Ishikawa (cell line): Measurements from ENCODE around the gene NEGR1.

Source experiments
- CEBPB ChIP-seq: IDR thresholded peaks from 2 replicates; pipeline ENCODE4 v1.6.1; 2012
- EP300 ChIP-seq: IDR thresholded peaks from 2 replicates; pipeline ENCODE4 v1.6.1; 2012; ENCODE audit warnings: borderline replicate concordance
- FOXM1 ChIP-seq: IDR thresholded peaks from 2 replicates; pipeline ENCODE4 v1.6.1; 2012; ENCODE audit warnings: low read depth, borderline replicate concordance
- MAX ChIP-seq: IDR thresholded peaks from 2 replicates; pipeline ENCODE4 v1.6.1; 2012
- NFIC ChIP-seq: IDR thresholded peaks from 2 replicates; pipeline ENCODE4 v1.6.1; 2012
- RAD21 ChIP-seq: IDR thresholded peaks from 2 replicates; pipeline ENCODE4 v1.6.1; 2012; ENCODE audit warnings: low read depth
- REST ChIP-seq: IDR thresholded peaks from 2 replicates; pipeline ENCODE4 v1.6.1; 2012; ENCODE audit warnings: low read depth, mild to moderate bottlenecking
- TAF1 ChIP-seq: IDR thresholded peaks from 2 replicates; pipeline ENCODE4 v1.6.1; 2012; ENCODE audit warnings: low read depth, mild to moderate bottlenecking
- TCF12 ChIP-seq: IDR thresholded peaks from 2 replicates; pipeline ENCODE4 v1.6.1; 2012; ENCODE audit warnings: low read depth
- TEAD4 ChIP-seq: IDR thresholded peaks from 2 replicates; pipeline ENCODE4 v1.6.1; 2012
- USF1 ChIP-seq: IDR thresholded peaks from 2 replicates; pipeline ENCODE4 v1.6.1; 2012
- YY1 ChIP-seq: IDR thresholded peaks from 2 replicates; pipeline ENCODE4 v1.6.1; 2012; ENCODE audit warnings: low read depth

- TF ChIP-seq FOXM1: no peak
- TF ChIP-seq MAX: no peak
- no peak for TF ChIP-seq USF1
- no peak for TF ChIP-seq TCF12
- TF ChIP-seq YY1: no peak
- no peak for TF ChIP-seq REST
- no peak for TF ChIP-seq TEAD4
- no peak for TF ChIP-seq EP300
- TF ChIP-seq TAF1: no peak
- TF ChIP-seq RAD21: no peak
- TF ChIP-seq CEBPB: no peak
- TF ChIP-seq NFIC: no peak
Measured at GRCh38 chr1:71577451-71578131, 704.7 kb downstream of the NEGR1 start.
